ENCODE results near the gene PPP2R5A.
"Not testable (repeated sequence)": the region's sequence is repeated elsewhere in the genome, so short reads cannot be mapped to it uniquely, and the experiment has no call there.

Gene PPP2R5A

DNA sequence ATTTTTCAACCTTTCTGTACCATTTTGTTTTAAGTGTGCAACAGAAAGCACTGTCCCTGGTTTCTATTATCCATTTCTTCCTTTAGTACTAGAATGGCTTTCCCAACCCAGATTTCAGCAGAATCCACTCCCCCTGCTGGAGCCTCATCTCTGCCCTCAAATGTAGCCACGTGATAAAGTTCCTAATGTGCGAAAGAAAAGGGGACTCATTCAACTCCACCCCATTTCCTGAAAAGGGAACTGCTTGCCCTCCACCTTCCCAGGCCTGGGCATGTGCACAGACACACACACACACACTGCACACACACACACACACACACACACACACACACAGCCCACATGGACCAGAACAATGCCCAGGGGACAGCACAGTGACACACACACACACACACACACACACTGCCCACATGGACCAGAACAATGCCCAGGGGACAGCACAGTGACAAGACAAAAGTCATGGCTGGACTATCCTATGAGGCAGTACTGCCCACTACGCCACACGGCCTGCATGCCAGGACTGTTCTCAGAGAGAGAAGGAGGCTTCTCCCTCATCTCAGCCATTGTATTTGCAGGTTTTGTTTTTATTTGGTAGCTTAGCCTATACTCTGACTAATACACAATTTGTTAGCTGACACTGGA is 96.3 kb downstream of the PPP2R5A start:
- H2BK5ac ChIP-seq (ENCODE audit: low read length) = no peak overlapping the region
- no peak overlapping the region for H3K23ac ChIP-seq (ENCODE audit: low read length)
- no peak overlapping the region for H2BK15ac ChIP-seq (replicated peaks; ENCODE audit: low read depth)
- H4K5ac ChIP-seq (ENCODE audit: low read length) = no peak overlapping the region
- H3K4me1 ChIP-seq (ENCODE audit: control insufficient read depth, low read depth, low read length) = no peaks in the 10 kb centered on the region
- H3K27me3 ChIP-seq (ENCODE audit: insufficient read depth, low read length, poor library complexity) = no peaks in the 10 kb centered on the region
- no peak overlapping the region for H2BK120ac ChIP-seq (ENCODE audit: low read depth, low read length)
- no peak overlapping the region for H3K18ac ChIP-seq (ENCODE audit: low read length)
- H4K8ac ChIP-seq (ENCODE audit: low read depth, low read length) = no peak overlapping the region
- H3K27ac ChIP-seq (ENCODE audit: low read depth, low read length) = no peak overlapping the region
- no peak for DNase-seq
- H3K79me2 ChIP-seq (ENCODE audit: control insufficient read depth, insufficient read depth, low read length) = no peaks in the 10 kb centered on the region
- H2AK5ac ChIP-seq (ENCODE audit: low read length) = no peak overlapping the region
- H3K4me3 ChIP-seq (ENCODE audit: low read length) = no peak overlapping the region
- peaks cover 10% of the 10 kb centered on the region for H3K36me3 ChIP-seq (ENCODE audit: control insufficient read depth, insufficient read depth, low read length)
- H3K4ac ChIP-seq (ENCODE audit: low read depth, low read length) = no peak overlapping the region
- no peak overlapping the region for H3K4me2 ChIP-seq (ENCODE audit: low read length)
- no peak overlapping the region for H3K56ac ChIP-seq (ENCODE audit: low read length)
- no peaks in the 10 kb centered on the region for H3K79me1 ChIP-seq (ENCODE audit: low read length)
- no CpG with 5 or more reads among the region's 4 CpGs for WGBS (ENCODE audit: extremely low coverage, insufficient coverage, low lambda C conversion rate)
- no peak overlapping the region for H3K9ac ChIP-seq (ENCODE audit: low read length)

DNA sequence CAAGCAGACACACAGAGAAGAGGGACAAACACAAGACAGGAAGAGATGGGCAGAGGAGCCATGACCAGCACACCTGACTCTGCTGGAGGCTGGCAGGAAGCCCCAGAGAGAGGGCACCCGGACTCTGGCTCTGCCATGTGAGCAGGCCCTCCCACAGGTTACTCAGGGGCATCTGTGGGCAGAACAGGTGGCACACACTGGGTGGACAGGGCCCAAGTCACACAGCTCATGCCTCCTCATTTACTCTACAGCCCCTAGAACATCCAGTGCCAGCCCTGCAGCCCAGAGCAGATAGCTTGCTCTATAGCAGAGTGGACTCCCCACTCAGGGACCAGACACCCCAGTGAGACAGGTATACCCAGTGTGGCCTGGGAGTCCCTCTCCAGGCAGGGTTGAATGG is 100.8 kb downstream of the PPP2R5A start:
- Histone ChIP-seq H2AK5ac (ENCODE audit: low read length) (no peak overlapping the region), H3K79me2 (ENCODE audit: control insufficient read depth, insufficient read depth, low read length) (no peaks in the 10 kb centered on the region), H4K5ac (ENCODE audit: low read length) (no peak overlapping the region), H3K4me3 (ENCODE audit: low read length) (no peak overlapping the region), H3K4ac (ENCODE audit: low read depth, low read length) (no peak overlapping the region), H3K4me1 (ENCODE audit: control insufficient read depth, low read depth, low read length) (no peaks in the 10 kb centered on the region), H3K18ac (ENCODE audit: low read length) (no peak overlapping the region), H4K8ac (ENCODE audit: low read depth, low read length) (no peak overlapping the region), H3K23ac (ENCODE audit: low read length) (no peak overlapping the region), H3K79me1 (ENCODE audit: low read length) (peaks cover 2% of the 10 kb centered on the region), H2BK5ac (ENCODE audit: low read length) (no peak overlapping the region), H2BK15ac (replicated peaks; ENCODE audit: low read depth) (no peak overlapping the region), H3K36me3 (ENCODE audit: control insufficient read depth, insufficient read depth, low read length) (peaks cover 7% of the 10 kb centered on the region), H3K27ac (ENCODE audit: low read depth, low read length) (no peak overlapping the region), H2BK120ac (ENCODE audit: low read depth, low read length) (no peak overlapping the region), H3K9ac (ENCODE audit: low read length) (no peak overlapping the region), H3K56ac (ENCODE audit: low read length) (no peak overlapping the region), H3K27me3 (ENCODE audit: insufficient read depth, low read length, poor library complexity) (no peaks in the 10 kb centered on the region), H3K4me2 (ENCODE audit: low read length) (no peak overlapping the region)
- DNase-seq = no peak
- WGBS (ENCODE audit: extremely low coverage, insufficient coverage, low lambda C conversion rate) = no CpG with 5 or more reads among the region's 1 CpG

DNA sequence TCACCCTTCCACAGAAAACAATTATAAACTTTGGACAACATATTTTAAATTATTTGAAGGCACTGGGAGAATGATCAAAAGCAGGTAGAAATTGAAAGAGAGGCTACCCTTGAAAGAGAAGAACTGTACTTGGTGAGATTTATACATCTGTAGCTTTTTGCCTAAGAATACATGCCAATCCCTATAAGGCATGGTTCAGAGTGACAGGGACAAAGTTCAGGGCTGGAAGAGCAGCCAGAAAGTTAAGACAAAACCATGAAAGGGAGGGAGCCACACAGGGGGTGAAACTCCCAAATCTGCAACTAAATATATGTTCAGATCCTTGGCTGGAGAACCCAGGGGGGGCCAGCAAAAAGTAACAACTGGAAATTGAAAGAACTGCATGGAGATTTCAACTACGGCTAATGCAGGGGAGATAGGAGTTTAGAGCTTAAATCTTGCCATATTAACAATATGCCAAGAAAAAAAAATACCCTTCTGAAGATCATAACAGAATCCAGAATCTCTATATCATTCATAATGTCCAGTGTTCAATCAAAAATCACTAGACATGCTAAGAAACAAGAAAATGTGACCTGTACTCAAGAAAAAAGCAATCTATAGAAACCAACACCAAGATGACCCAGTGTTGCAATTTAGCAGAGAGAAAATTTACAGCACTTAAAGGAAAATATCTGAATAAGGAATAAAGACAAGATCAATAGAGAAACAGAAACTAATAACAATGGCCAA is 103.9 kb downstream of the PPP2R5A start:
- H3K27me3 ChIP-seq (ENCODE audit: insufficient read depth, low read length, poor library complexity) = no peaks in the 10 kb centered on the region
- H2AK5ac ChIP-seq (ENCODE audit: low read length) = no peak overlapping the region
- no peak overlapping the region for H4K5ac ChIP-seq (ENCODE audit: low read length)
- no peak overlapping the region for H3K9ac ChIP-seq (ENCODE audit: low read length)
- H2BK120ac ChIP-seq (ENCODE audit: low read depth, low read length) = no peak overlapping the region
- no peak overlapping the region for H3K56ac ChIP-seq (ENCODE audit: low read length)
- H3K18ac ChIP-seq (ENCODE audit: low read length) = no peak overlapping the region
- H3K4ac ChIP-seq (ENCODE audit: low read depth, low read length) = no peak overlapping the region
- H3K36me3 ChIP-seq (ENCODE audit: control insufficient read depth, insufficient read depth, low read length) = peaks cover 7% of the 10 kb centered on the region
- no peak overlapping the region for H3K27ac ChIP-seq (ENCODE audit: low read depth, low read length)
- H2BK15ac ChIP-seq (replicated peaks; ENCODE audit: low read depth) = no peak overlapping the region
- no CpG with 5 or more reads among the region's 1 CpG for WGBS (ENCODE audit: extremely low coverage, insufficient coverage, low lambda C conversion rate)
- no peak overlapping the region for H4K8ac ChIP-seq (ENCODE audit: low read depth, low read length)
- DNase-seq = no peak
- H3K23ac ChIP-seq (ENCODE audit: low read length) = no peak overlapping the region
- H2BK5ac ChIP-seq (ENCODE audit: low read length) = no peak overlapping the region
- H3K4me1 ChIP-seq (ENCODE audit: control insufficient read depth, low read depth, low read length) = no peaks in the 10 kb centered on the region
- no peaks in the 10 kb centered on the region for H3K79me2 ChIP-seq (ENCODE audit: control insufficient read depth, insufficient read depth, low read length)
- no peak overlapping the region for H3K4me3 ChIP-seq (ENCODE audit: low read length)
- H3K4me2 ChIP-seq (ENCODE audit: low read length) = no peak overlapping the region
- H3K79me1 ChIP-seq (ENCODE audit: low read length) = peaks cover 2% of the 10 kb centered on the region

DNA sequence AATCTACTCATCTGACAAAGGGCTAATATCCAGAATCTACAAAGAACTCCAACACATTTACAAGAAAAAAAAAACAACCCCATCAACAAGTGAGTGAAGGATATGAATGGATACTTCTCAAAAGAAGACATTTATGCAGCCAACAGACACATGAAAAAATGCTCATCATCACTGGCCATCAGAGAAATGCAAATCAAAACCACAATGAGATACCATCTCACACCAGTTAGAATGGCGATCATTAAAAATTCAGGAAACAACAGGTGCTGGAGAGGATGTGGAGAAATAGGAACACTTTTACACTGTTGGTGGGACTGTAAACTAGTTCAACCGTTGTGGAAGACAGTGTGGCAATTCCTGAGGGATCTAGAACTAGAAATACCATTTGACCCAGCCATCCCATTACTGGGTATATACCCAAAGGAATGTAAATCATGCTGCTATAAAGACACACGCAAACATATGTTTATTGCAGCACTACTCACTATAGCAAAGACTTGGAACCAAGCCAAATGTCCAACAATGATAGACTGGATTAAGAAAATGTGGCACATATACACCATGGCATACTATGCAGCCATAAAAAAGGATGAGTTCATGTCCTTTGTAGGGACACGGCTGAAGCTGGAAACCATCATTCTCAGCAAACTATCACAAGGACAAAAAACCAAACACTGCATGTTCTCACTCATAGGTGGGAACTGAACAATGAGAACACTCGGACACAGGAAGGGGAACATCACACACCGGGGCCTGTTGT is 110.6 kb downstream of the PPP2R5A start:
- WGBS (ENCODE audit: extremely low coverage, insufficient coverage, low lambda C conversion rate) = no CpG with 5 or more reads among the region's 6 CpGs
- not testable (repeated sequence) for H2BK15ac ChIP-seq (replicated peaks; ENCODE audit: low read depth); H3K4me3 ChIP-seq (ENCODE audit: low read length)

DNA sequence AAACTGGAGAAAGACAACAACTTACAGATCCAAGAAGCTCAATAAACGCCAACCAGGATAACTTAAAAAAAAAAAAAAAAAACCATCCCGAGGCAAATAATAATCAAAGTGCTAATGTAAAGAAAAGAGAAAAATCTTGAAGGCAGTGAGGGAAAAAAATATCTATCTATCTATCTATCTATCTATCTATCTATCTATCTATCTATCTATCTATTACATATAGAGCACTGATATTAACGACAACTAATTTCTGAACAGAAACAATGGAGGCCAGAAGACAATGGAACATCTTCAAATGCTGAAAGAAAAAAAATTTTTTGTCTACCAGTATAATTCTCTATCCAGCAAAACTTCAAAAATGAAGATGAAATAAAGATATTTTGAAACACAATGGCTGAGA is 111.4 kb downstream of the PPP2R5A start:
- no peak overlapping the region for H3K23ac ChIP-seq (ENCODE audit: low read length)
- no peak overlapping the region for H3K4me3 ChIP-seq (ENCODE audit: low read length)
- H3K4ac ChIP-seq (ENCODE audit: low read depth, low read length) = no peak overlapping the region
- no CpG with 5 or more reads among the region's 3 CpGs for WGBS (ENCODE audit: extremely low coverage, insufficient coverage, low lambda C conversion rate)
- no peak overlapping the region for H3K4me2 ChIP-seq (ENCODE audit: low read length)
- H2BK5ac ChIP-seq (ENCODE audit: low read length) = no peak overlapping the region
- H3K56ac ChIP-seq (ENCODE audit: low read length) = no peak overlapping the region
- no peak overlapping the region for H2BK15ac ChIP-seq (replicated peaks; ENCODE audit: low read depth)
- no peak overlapping the region for H3K18ac ChIP-seq (ENCODE audit: low read length)
- H2AK5ac ChIP-seq (ENCODE audit: low read length) = no peak overlapping the region
- H3K79me1 ChIP-seq (ENCODE audit: low read length) = no peaks in the 10 kb centered on the region
- no peak overlapping the region for H3K27ac ChIP-seq (ENCODE audit: low read depth, low read length)
- H2BK120ac ChIP-seq (ENCODE audit: low read depth, low read length) = no peak overlapping the region
- no peaks in the 10 kb centered on the region for H3K4me1 ChIP-seq (ENCODE audit: control insufficient read depth, low read depth, low read length)
- no peak overlapping the region for H4K5ac ChIP-seq (ENCODE audit: low read length)
- no peak for DNase-seq
- H4K8ac ChIP-seq (ENCODE audit: low read depth, low read length) = no peak overlapping the region
- H3K79me2 ChIP-seq (ENCODE audit: control insufficient read depth, insufficient read depth, low read length) = no peaks in the 10 kb centered on the region
- H3K36me3 ChIP-seq (ENCODE audit: control insufficient read depth, insufficient read depth, low read length) = peaks cover 2% of the 10 kb centered on the region
- no peak overlapping the region for H3K9ac ChIP-seq (ENCODE audit: low read length)
- no peaks in the 10 kb centered on the region for H3K27me3 ChIP-seq (ENCODE audit: insufficient read depth, low read length, poor library complexity)

More for the DNA sequence above, 110.6 kb downstream of the PPP2R5A start:
- H2BK5ac ChIP-seq (ENCODE audit: low read length); H3K4ac ChIP-seq (ENCODE audit: low read depth, low read length); DNase-seq; H3K79me2 ChIP-seq (ENCODE audit: control insufficient read depth, insufficient read depth, low read length); H3K23ac ChIP-seq (ENCODE audit: low read length); H3K4me1 ChIP-seq (ENCODE audit: control insufficient read depth, low read depth, low read length); H3K9ac ChIP-seq (ENCODE audit: low read length); H2AK5ac ChIP-seq (ENCODE audit: low read length); H3K4me2 ChIP-seq (ENCODE audit: low read length); H3K27ac ChIP-seq (ENCODE audit: low read depth, low read length); H3K79me1 ChIP-seq (ENCODE audit: low read length); H3K56ac ChIP-seq (ENCODE audit: low read length); H3K36me3 ChIP-seq (ENCODE audit: control insufficient read depth, insufficient read depth, low read length); H2BK120ac ChIP-seq (ENCODE audit: low read depth, low read length); H3K27me3 ChIP-seq (ENCODE audit: insufficient read depth, low read length, poor library complexity); H4K5ac ChIP-seq (ENCODE audit: low read length); H4K8ac ChIP-seq (ENCODE audit: low read depth, low read length); H3K18ac ChIP-seq (ENCODE audit: low read length): not testable (repeated sequence)

All from mesendoderm (in vitro differentiated cells).